Measurements from ENCODE around the gene ADARB2.

Gene ADARB2

GRCh38 chr10:1209355-1209979 lies 527.9 kb downstream of the ADARB2 start:
- DNase-seq: no peak

GRCh38 chr10:1208366-1209311 lies 528.7 kb downstream of the ADARB2 start:
- no peak for DNase-seq

GRCh38 chr10:1206601-1207000 lies 530.7 kb downstream of the ADARB2 start:
- DNase-seq: no peak

GRCh38 chr10:1206101-1206500 lies 531.2 kb downstream of the ADARB2 start:
- DNase-seq: no peak

GRCh38 chr10:1205450-1206030 lies 531.8 kb downstream of the ADARB2 start:
- DNase-seq: no peak

GRCh38 chr10:1204434-1205326 lies 532.6 kb downstream of the ADARB2 start:
- no peak for DNase-seq

- no peak for DNase-seq
Observed at GRCh38 chr10:1203704-1204103, 533.6 kb downstream of the ADARB2 start.

- DNase-seq: no peak
Observed at GRCh38 chr10:1203216-1203615, 534.1 kb downstream of the ADARB2 start.

- no peak for DNase-seq
Observed at GRCh38 chr10:1202343-1202742, 535.0 kb downstream of the ADARB2 start.

GRCh38 chr10:1200866-1201807 lies 536.2 kb downstream of the ADARB2 start:
- DNase-seq: no peak

GRCh38 chr10:1199897-1200721 lies 537.2 kb downstream of the ADARB2 start:
- no peak for DNase-seq

GRCh38 chr10:1199345-1199673 lies 538.0 kb downstream of the ADARB2 start:
- no peak for DNase-seq

GRCh38 chr10:1198453-1199344 lies 538.6 kb downstream of the ADARB2 start:
- no peak for DNase-seq

- no peak for DNase-seq
Observed at GRCh38 chr10:1197384-1197783, 539.9 kb downstream of the ADARB2 start.

- DNase-seq: no peak
Observed at GRCh38 chr10:1196656-1197055, 540.7 kb downstream of the ADARB2 start.

- DNase-seq: no peak
Observed at GRCh38 chr10:1195828-1196227, 541.5 kb downstream of the ADARB2 start.

- DNase-seq: no peak
Observed at GRCh38 chr10:1194161-1194560, 543.2 kb downstream of the ADARB2 start.

GRCh38 chr10:1193561-1193960 lies 543.8 kb downstream of the ADARB2 start:
- DNase-seq: no peak

- no peak for DNase-seq
Observed at GRCh38 chr10:1191752-1192151, 545.6 kb downstream of the ADARB2 start.
